Stimulated activated CD8-positive, alpha-beta memory T cell treated with anti-CD3 and anti-CD28 coated beads, Interleukin-12 subunit alpha, Interleukin-12 subunit beta, amount 100 ng/mL, for 4 hours (primary cell): ENCODE measurements around the gene BIRC5.
"Not testable (repeated sequence)": the region's sequence is repeated elsewhere in the genome, so short reads cannot be mapped to it uniquely, and the experiment has no call there.

Experiments used
- DNase-seq: peaks from one replicate; pipeline ENCODE4 v3.0.0-alpha.2; 2020; ENCODE audit warnings: low read depth

Gene BIRC5

GRCh38 chr17:78225088-78225865, 11.2 kb downstream of the BIRC5 start:
- DNase-seq = no peak

- no peak for DNase-seq
These were observed 12.2 kb downstream of the BIRC5 start for GRCh38 chr17:78226055-78226758.

DNA sequence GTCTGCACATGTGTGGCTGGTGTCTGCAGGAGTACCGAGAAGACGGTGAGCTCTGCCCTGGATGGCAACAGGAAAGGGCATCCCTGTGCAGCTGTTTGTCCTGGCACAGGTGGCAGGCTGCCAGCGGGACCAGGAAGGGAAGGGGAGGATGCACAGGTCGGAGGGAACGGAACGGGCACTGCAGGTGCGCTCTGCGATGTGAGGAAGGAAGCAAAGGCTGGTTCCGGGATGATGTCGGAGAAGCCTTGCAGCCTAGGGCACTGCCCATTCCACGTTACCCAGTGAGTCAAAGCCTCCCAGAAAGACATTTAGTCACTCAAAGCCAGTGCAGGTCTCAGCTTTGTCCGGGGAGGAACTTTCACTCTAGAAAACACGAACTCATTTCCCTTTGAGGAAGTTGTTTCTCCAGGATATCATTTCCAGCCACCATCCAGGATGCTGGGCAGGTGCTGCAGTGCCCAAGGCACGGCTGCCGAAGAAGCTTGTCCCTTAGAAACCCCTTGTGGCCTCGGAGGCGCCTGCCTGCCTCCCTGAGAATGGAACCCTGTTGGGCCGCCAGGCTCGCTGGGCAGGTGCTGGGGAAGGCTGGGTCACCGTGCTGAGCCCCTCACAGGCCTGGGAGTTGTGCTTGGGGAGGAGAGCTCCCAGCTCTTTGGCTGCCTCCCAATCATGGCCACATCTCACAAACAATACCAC, 12.9 kb downstream of the BIRC5 start:
- no peak for DNase-seq

GRCh38 chr17:78227455-78227916, 13.4 kb downstream of the BIRC5 start:
- no peak for DNase-seq

DNA sequence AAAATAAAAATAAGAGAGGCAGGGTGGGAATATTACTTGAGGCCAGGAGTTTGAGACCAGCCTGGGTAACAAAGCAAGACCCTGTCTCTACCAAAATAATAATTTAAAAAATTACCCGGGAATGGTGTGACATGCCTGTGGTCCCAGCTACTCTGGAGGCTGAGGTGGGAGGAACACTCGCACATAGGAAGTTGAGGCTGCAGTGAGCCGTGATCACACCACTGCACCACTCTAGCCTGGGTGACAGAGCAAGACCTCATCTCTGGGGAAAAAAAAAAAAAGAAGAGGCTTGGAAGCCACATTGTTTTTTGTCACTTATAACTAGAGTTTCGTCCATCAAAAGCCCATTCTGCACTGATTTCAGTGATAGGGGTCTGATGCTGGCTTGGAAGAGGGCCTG, 14.1 kb downstream of the BIRC5 start:
- no peak for DNase-seq

- DNase-seq = no peak
These were observed 16.4 kb downstream of the BIRC5 start for GRCh38 chr17:78230252-78230962.

DNA sequence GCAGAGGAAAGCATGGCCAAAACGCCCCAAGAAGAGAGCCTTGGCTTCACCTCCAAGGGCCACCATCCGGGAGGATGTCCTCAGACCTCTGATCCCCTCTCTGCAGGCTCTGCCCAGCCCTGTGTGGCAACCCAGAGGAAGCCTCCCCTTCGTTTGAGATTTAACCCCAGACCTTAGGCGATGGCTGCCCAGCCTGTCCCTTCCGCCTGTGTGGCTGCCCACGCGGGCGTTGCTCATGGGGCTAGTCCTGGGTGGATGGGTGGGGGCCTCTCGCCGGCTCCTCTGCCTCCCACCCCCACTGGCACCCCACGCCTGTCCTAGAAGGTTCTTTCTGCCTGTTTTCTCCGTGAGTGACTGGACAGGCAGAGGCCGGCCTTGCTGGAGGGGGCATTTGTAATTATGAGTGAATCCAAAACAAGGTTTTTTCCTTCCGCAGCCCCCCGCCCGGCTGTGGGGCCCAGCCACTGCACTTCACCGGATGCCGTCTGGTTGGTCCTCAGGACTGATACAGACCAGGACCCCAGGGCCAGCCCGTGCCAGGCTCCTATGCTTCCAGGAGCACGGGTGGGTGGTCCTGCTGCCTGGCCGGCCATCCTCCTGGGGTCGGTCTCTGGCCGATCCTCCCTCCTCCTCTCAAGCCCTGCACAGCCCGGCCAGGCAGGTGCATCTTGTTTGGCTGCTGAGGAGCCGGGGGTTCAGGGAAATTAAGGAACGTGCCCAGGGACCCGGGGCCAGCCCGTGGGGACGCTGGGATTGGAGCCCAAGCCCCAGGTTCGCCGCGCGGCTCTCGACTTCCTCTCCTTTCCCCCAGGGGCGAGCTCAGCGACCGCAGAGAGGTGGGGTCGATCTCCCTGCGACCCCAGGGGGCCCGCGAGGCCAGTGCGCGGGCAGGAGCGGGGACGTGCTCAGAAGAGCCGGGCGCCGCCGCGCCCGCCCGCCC, 17.2 kb downstream of the BIRC5 start, which contains the start of gene TMEM235:
TMEM235 (plus strand) TSS at position 636 of the 940 bp plus-strand sequence. CDS start 393 bp downstream, outside the sequence.
- DNase-seq = no peak

GRCh38 chr17:78231991-78232858, 18.2 kb downstream of the BIRC5 start:
- no peak for DNase-seq

- no peak for DNase-seq
These were observed 18.8 kb downstream of the BIRC5 start for GRCh38 chr17:78232859-78233173.

DNA sequence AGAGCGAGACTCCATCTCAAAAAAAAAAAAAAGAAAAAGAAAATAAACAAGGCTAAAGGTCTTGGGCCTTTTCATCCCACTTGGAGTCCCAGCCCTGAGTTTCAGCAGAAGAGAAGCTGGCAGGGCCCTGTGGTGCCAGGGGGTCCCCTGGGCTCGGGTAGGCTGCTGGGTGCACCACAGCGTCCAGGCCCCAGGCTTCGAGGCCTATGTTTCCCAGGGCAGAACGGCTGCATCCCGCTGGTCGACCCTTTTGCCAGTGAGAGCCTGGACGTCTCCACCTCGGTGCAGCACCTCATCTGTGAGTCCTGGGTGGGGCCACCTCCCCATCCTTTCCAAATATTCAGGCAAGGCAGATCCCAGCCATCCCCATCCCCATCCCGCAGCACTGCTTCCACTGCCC, 19.6 kb downstream of the BIRC5 start:
- no peak for DNase-seq

- no peak for DNase-seq
These were observed 20.3 kb downstream of the BIRC5 start for GRCh38 chr17:78234261-78234865.

DNA sequence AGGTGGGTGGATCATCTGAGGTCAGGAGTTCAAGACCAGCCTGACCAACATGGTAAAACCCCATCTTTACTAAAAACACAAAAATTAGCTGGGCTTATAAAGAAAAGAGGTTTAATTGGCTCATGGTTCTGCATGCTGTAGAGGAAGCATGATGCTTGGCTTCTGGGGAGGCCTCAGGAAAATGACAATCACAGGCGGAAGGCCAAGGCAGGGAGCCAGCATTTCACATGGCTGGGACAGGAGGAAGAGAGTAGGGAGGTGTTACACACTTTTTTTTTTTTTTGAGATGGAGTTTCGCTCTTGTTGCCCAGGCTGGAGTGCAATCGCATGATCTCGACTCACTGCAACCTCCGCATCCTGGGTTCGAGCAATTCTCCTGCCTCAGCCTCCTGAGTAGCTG, 21.0 kb downstream of the BIRC5 start:
- not testable (repeated sequence) for DNase-seq

DNA sequence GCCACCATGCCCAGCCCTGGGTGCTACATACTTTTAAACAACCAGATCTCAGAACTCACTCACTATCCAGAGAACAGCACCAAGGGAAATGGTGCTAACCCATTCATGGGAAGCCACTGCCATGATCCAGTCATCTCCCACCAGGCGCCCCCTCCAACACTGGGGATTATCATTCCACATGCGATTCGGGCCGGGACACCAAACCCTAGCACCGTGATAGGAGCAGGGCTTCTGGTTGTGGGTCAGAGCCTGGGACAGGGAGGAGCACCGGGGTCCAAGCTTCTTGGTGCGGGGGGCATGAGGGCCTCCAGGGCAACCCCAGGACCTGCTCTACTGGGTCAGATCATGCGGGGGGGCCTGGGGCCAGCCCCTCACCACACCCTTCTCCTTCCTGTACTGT, 21.8 kb downstream of the BIRC5 start:
- DNase-seq = no peak

- DNase-seq = no peak
These were observed 22.5 kb downstream of the BIRC5 start for GRCh38 chr17:78236362-78237127.

GRCh38 chr17:78237401-78238012, 23.5 kb downstream of the BIRC5 start:
- no peak for DNase-seq

- DNase-seq = no peak
These were observed 24.9 kb downstream of the BIRC5 start for GRCh38 chr17:78238823-78239488.

- DNase-seq = no peak
These were observed 25.5 kb downstream of the BIRC5 start for GRCh38 chr17:78239489-78239931.
